Amniotic stem cell (primary cell): ENCODE measurements around the gene WDR82.

Experiments
- DNase-seq: peaks from one replicate; lab custom pipeline; 2025; lab: John Stamatoyannopoulos, UW

The WDR82 gene

DNA sequence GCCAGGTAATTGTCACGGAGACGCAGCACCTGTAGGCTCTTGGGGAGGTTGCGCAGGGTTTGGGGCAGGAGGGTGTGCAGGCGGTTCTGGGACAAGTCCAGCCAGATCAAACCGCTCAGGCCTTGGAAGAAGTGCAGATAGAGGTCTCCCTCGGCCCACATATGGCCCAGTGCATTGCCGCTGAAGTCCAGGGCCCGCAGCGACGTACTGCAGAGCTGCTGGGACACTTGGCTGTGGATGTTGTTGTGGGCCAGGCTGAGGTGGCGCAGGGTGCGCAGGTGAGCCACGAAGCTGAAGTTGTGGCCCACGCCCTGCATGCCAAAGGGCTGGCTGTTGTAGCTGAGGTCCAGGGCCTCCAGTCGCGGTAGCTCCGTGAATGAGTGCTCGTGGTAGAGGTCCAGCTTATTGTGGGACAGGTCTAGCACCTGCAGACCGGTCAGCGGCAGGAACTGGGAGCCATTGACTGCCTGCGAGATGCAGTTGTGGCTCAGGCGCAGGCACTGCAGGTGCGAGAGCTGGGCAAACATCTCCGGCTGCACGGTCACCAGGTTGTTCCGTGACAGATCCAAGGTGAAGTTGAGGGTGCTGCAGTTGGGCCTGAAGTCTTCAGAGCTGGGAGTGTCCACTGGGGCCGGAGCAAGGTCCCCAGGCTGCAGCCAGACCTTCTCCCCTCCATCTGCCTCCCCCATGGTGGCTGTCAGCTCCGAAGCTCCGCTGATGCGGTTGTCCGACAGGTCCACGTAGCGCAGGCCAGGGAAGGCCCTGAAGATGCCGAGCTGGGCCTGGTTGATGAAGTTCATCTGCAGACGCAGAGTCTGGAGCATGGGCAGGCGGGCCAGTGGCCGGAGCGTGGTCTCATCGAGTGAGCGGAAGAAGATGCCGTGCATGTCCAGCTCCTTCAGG, 55.9 kb downstream of the WDR82 start:
- no peak for DNase-seq

DNA sequence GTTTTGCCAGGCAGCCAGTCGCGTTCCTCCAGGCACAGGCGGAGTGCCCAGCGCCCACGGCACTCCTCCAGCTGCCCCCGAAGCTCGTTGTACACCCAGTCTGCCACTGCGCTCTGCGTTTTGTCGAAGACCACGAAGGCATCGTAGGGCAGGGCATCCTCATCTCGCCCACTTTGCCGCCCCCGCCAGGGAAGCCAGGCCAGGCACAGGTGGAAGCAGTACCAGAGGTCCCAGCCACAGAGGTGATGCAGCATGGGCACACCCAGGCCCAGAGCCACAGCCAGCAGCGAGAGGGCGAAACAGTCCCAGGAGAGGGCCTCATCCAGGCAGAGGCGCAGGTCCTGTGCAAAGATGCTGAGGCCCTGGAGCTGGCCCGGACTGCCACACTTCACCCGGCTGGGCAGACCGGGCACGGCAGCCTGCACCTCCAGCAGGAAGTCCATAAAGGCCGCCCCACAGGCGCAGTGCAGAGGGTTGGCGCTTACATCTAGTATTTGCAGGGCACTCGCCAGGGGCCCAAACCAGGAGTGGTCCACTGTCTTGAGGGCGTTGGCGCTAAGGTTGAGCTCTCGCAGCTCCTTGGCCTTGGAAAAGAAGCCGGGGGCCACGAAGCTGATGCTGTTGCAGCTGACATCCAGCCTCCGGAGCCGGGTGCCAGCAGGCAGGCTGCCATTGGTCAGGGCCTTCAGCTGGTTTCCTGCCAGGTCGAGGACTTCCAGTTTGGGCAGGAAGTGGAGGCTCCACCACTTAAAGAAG, 56.7 kb downstream of the WDR82 start:
- no peak for DNase-seq

GRCh38 chr3:52221141-52221562, 57.3 kb downstream of the WDR82 start:
- no peak for DNase-seq

DNA sequence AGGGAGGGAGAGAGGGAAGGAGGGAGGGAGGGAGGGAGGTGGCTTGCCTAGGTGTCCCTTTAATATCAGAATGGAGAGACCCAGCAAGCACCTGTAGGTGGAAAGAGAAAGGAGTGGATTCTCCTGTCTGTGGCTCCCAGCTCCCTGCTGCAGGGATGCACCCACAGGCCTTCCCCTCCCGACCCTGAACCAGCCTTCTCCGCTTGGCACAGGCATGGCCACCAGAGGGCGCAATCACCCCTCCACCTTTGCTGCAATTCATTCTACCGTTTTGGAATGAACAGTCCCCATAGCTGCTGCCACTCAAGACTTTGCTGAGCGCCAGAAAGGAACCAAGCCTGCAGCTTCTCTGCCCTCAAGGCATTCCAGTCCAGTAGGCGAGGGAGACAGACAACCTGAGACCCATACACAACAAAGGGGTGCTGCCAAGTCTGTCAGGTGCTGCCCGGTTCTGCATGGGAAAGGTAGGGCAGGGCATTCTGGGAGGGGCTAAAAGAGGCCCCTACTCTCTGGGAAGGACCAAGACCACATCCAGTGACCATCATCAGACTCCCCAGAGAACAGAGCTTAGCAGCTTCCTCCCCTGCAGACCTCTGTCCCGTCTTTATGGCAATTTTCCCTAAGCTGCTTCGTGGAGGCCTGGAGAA, 57.9 kb downstream of the WDR82 start:
- DNase-seq = peak; percentile 47

GRCh38 chr3:52218937-52219650, 59.4 kb downstream of the WDR82 start:
- no peak for DNase-seq

GRCh38 chr3:52218454-52218853, 60.0 kb downstream of the WDR82 start:
- no peak for DNase-seq

DNA sequence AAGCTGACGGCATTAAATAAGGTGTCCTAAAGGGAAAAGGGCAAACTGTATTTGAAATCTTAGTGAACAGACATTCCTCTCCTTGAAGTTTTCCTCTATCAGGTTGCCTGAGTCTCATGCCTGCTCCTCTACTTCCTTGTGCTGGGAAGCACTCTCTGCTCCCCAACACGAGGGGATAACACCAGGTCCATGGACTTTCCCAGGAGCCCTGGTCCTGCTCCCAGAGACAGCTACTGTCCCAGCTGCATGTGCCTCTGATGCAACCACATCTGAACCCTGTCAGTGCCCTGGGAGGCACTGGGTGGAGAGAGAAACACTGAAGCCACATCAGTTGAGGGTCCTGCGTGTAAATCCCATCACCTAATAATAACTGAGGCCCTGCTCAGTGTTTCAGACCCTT, 60.4 kb downstream of the WDR82 start:
- no peak for DNase-seq

- no peak for DNase-seq
Measured at GRCh38 chr3:52217409-52217805, 61.0 kb downstream of the WDR82 start.

GRCh38 chr3:52216585-52217408, 61.7 kb downstream of the WDR82 start:
- no peak for DNase-seq

DNA sequence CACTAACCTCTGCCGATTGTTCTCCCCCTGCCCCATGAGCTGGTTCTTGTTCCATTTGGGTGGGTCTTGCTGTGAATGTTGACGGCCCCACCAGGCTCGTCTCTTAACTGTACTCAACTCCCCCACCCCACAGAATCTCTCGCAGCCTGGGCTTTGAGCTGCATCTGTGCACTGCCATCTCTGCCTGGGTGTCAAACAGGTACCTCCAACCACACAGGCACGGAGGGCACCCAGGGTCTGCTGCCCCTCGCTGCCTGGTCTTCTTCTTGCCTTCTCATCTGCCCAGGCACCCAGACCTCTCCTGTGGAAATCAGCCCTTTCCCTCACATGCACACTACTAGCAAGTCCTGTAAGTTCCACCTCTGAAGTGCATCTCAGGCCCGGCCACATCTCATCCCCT, 63.1 kb downstream of the WDR82 start:
- DNase-seq = no peak

DNA sequence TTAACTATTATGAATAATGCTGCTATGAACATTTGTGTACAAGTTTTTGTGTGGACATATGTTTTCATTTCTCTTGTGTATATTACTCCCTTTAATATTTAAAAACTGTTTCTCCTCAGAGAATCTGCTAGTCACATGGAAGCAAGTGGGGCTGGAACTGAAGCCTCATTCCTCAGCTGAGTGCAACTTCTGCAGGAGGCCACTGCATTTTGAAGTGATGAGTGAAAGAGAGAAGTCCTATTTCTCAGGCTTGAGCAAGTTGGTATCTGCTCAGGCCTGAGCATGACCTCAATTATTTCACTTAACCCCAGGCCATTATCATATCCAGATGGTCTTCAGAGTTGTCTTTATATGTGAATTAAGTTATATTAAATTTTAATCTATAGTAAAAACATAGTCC, 64.5 kb downstream of the WDR82 start:
- no peak for DNase-seq

DNA sequence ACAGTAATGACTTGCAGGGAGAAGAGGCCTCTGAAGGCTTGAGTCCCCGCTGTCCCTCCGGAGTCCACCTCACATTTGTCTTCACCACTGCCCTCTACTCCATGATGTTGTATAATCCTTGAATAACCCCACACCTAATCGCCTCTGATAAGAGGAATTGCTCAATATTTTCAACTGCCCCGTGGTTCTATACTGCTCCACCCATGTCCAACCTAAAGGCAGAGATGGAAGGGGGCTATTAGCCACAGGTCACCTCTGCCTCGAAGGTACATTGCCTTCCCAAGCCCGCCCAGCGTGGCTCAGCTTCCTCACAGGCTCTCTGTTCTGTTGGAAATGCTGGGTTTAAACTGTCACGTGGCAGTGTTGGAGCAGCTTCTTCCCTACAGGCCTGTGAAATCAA, 65.4 kb downstream of the WDR82 start:
- no peak for DNase-seq

GRCh38 chr3:52211268-52211891, 67.1 kb downstream of the WDR82 start:
- DNase-seq = no peak

DNA sequence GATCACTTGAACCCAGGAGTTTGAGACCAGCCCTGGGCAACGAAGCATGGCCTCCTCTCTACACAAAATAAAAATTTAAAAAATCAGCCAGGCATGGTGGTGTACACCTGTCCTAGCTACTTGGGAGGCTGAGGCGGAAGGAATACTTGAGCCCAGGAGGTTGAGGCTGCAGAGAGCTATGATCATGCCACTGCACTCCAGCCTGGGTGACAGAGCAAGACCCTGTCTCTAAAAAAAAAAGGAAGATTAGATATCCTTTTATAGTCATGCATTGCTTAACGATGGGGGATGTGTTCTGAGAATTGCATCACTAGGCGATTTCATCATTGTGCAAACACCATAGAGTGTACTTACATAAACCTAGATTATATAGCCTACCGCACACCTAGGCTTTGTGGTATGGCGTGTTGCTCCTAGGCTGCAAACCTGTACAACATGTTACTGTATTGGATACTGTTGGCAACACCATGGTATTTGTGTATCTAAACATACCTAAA, 67.9 kb downstream of the WDR82 start:
- DNase-seq = no peak

DNA sequence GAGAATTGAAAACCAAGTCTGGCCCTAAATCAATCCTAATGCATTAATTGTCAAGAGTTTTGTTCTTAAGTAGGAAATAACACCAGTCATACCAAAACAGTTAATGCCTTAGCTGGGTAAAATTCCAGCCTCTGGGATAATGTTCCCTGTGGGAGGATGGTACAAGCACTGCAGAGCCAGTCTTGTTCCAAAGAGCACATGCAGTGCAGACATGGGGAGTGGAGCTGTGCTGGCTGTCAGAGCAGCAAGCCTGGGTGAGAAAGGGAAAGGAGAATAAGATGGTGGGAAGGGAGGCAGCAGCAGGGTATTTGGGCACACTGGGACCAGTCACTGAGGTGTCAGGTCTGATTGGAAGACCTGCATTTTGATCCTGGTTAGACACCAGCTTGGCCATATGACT, 68.4 kb downstream of the WDR82 start:
- DNase-seq = no peak

- DNase-seq = no peak
Measured at GRCh38 chr3:52208556-52208955, 69.9 kb downstream of the WDR82 start.

- DNase-seq = no peak
Measured at GRCh38 chr3:52205727-52206372, 72.6 kb downstream of the WDR82 start.
